K562 (cell line): ENCODE measurements around the gene COBLL1. TPM values are rescaled to one million over a fixed set of nuclear protein-coding genes. Genes with fewer than 3 reads are reported as not detected.

Source experiments
- ATAC-seq: fragments of 200-7000 bp; cut with Tn5 transposase; 3 replicates; pipeline ENCODE4 v1.9.1; 2020; ENCODE audit warnings: moderate library complexity
- BruUV-seq: library from RNA; stranded (reverse); fragments of 400-500 nt; replicated peaks from 2 replicates; lab custom pipeline; 2021; lab: Mats Ljungman, UMichigan
- CTCF ChIA-PET: fragments of 300-600 bp; formaldehyde crosslinking; extraction: SDS; loops from one replicate; lab custom pipeline; 2021; ENCODE audit warnings: low intra/inter-chr PET ratio; lab: Yijun Ruan, JAX
- POLR2A ChIA-PET: fragments of 300-600, 350-650 bp; sonication (Branson Sonifier 250); formaldehyde crosslinking; extraction: SDS; loops from one replicate; lab custom pipeline; 2021; ENCODE audit warnings: antibody characterized with exemption, inconsistent platforms; lab: Yijun Ruan, JAX
- DNase-seq, 4 experiments: peaks; one replicate each; pipeline versions ENCODE4 v3.0.0 to v3.0.0-alpha.2; 2011 to 2018; ENCODE audit warnings: low spot score in 3 of 4, mixed read lengths in 3 of 4; ENCODE audit errors: extremely low read depth in 1 of 4
- FAIRE-seq: peaks from 2 replicates; lab custom pipeline; 2011; peaks lifted over from hg19 to GRCh38; lab: Jason Lieb, UNC
- H2AFZ ChIP-seq: 2 replicates; pipeline ENCODE4 v1.6.0; 2011; ENCODE audit warnings: low read depth, low read length, control low read depth, inconsistent platforms
- H3K27ac ChIP-seq: fragments of 200-600 bp; 3 replicates; pipeline ENCODE4 v1.8.0; 2011; ENCODE audit warnings: low read depth, mild to moderate bottlenecking, control low read depth, inconsistent platforms, low read length, moderate library complexity, mixed read lengths; ENCODE audit errors: extremely low read depth
- H3K27me3 ChIP-seq, 2 experiments: fragments of 300-600 bp in 1 of 2; 2 replicates in 1 of 2; 3 replicates in 1 of 2; pipeline versions ENCODE4 v1.6.0 to v1.8.0; 2011; ENCODE audit warnings: inconsistent platforms in 2 of 2, low read length in 2 of 2, mild to moderate bottlenecking in 1 of 2, mixed read lengths in 1 of 2, moderate library complexity in 1 of 2; ENCODE audit not compliant: control insufficient read depth in 2 of 2, insufficient read depth in 2 of 2
- H3K36me3 ChIP-seq: fragments of 300-600 bp; 3 replicates; pipeline ENCODE4 v1.8.0; 2011; ENCODE audit warnings: mild to moderate bottlenecking, low read length, inconsistent platforms; ENCODE audit not compliant: control insufficient read depth, insufficient read depth
- H3K4me1 ChIP-seq, 2 experiments: fragments of 200-600 bp in 1 of 2; replicated peaks in 1 of 2; 2 replicates in 1 of 2; 3 replicates in 1 of 2; pipeline versions ENCODE4 v1.5.1 to v1.8.0; 2011; ENCODE audit warnings: inconsistent platforms in 2 of 2, low read length in 2 of 2, mild to moderate bottlenecking in 1 of 2, mixed read lengths in 1 of 2, moderate library complexity in 1 of 2; ENCODE audit not compliant: control insufficient read depth in 2 of 2, insufficient read depth in 2 of 2
- H3K4me2 ChIP-seq: 2 replicates; pipeline ENCODE4 v1.6.1; 2011; ENCODE audit warnings: low read length, control low read depth, inconsistent platforms, mixed read lengths; ENCODE audit not compliant: insufficient read depth
- H3K4me3 ChIP-seq: fragments of 200-600 bp; sonication (generic), shearing (Covaris generic); 2 replicates; pipeline ENCODE4 v1.5.1; 2016; ENCODE audit warnings: control low read depth, inconsistent platforms
- H3K79me2 ChIP-seq: fragments of 200-600 bp; 3 replicates; pipeline ENCODE4 v1.8.0; 2011; ENCODE audit warnings: low read length, inconsistent platforms; ENCODE audit not compliant: control insufficient read depth, insufficient read depth
- H3K9ac ChIP-seq, 2 experiments: 2 replicates each; pipeline versions ENCODE4 v1.6.0 to v1.6.1; 2011; ENCODE audit warnings: low read depth in 2 of 2, low read length in 2 of 2, control low read depth in 1 of 2, inconsistent platforms in 1 of 2, mild to moderate bottlenecking in 1 of 2, mixed read lengths in 1 of 2; ENCODE audit not compliant: insufficient read depth in 1 of 2
- H3K9me1 ChIP-seq: one replicate; pipeline ENCODE4 v1.6.0; 2011; ENCODE audit warnings: inconsistent platforms, mild to moderate bottlenecking, low read length, moderate library complexity; ENCODE audit not compliant: control insufficient read depth, insufficient read depth
- H3K9me3 ChIP-seq: replicated peaks from 2 replicates; pipeline ENCODE4 v1.5.1; 2011; ENCODE audit warnings: low read depth, low read length, inconsistent platforms; ENCODE audit not compliant: control insufficient read depth, insufficient read depth
- H4K20me1 ChIP-seq: replicated peaks from 2 replicates; pipeline ENCODE4 v1.6.1; 2011; ENCODE audit warnings: low read length, inconsistent platforms, mixed read lengths; ENCODE audit not compliant: control insufficient read depth, insufficient read depth
- EGR1 ChIP-seq: fragments of 450-650 bp; conservative IDR thresholded peaks from 2 replicates; pipeline ENCODE4 v1.6.1; 2017; ENCODE audit warnings: mild to moderate bottlenecking
- EZH2 ChIP-seq: IDR thresholded peaks from 2 replicates; pipeline ENCODE4 v1.6.1; 2012; ENCODE audit warnings: low read depth, mild to moderate bottlenecking, inconsistent platforms, low read length, borderline replicate concordance
- KLF10 ChIP-seq: fragments of 250-450 bp; sonication (Bioruptor Pico); IDR thresholded peaks from 2 replicates; pipeline ENCODE4 v1.6.1; 2021; ENCODE audit warnings: matching md5 sums
- MXI1 ChIP-seq: IDR thresholded peaks from 2 replicates; pipeline ENCODE4 v1.6.1; 2011; ENCODE audit warnings: low read depth, mild to moderate bottlenecking, improper control_type of control experiment, low read length
- MYNN ChIP-seq, 2 experiments: sonication (generic); formaldehyde crosslinking in 1 of 2; IDR thresholded peaks; 2 replicates each; pipeline versions ENCODE4 v1.5.0 to v1.6.1; 2016 to 2020; ENCODE audit warnings: antibody characterized with exemption in 1 of 2, missing genetic modification reagents in 1 of 2
- TAL1 ChIP-seq: fragments of 450-650 bp; IDR thresholded peaks from 2 replicates; pipeline ENCODE4 v1.6.1; 2016; ENCODE audit warnings: mild to moderate bottlenecking
- ZBTB2 ChIP-seq: fragments of 450-650 bp; IDR thresholded peaks from 2 replicates; pipeline ENCODE4 v1.6.1; 2016; ENCODE audit warnings: antibody characterized with exemption
- ZNF511 ChIP-seq: sonication (generic); formaldehyde crosslinking; IDR thresholded peaks from 2 replicates; pipeline ENCODE4 v1.8.0; 2022; ENCODE audit warnings: mild to moderate bottlenecking, missing genetic modification reagents
- ZNF512 ChIP-seq: IDR thresholded peaks from 2 replicates; pipeline ENCODE4 v1.6.1; 2016; ENCODE audit warnings: missing genetic modification characterization, missing compliant biosample characterization
- in situ Hi-C: fragments of 300-500 bp; cut with MboI; formaldehyde crosslinking; loops from 4 replicates; pipeline ENCODE4 v1.15.0; 2018; ENCODE audit warnings: inconsistent platforms, mixed read lengths
- intact Hi-C: fragments of 100-400 bp; cut with micrococcal nuclease; formaldehyde crosslinking; loops from 2 replicates; pipeline ENCODE4 v1.14.2; 2022
- polyA plus RNA-seq, 8 experiments: library from polyadenylated mRNA; depleted of rRNA in 4 of 8; stranded (reverse) in 5 of 8; unstranded in 3 of 8; fragments of >200 nt; fragmentation: Nextera tagmentation in 2 of 8; fragmentation: Illumina TruSeq in 1 of 8; extraction: Ambion mirVana in 2 of 8; extraction: Trizol in 1 of 8; gene quantifications; 2 replicates each; pipeline versions ENCODE4 v1.2.1 to v1.2.3, GENCODE V29; 2011 to 2014; ENCODE audit warnings: inconsistent platforms in 1 of 8, missing spikeins in 1 of 8
- total RNA-seq, 7 experiments: library from RNA; depleted of rRNA in 6 of 7; stranded (reverse); fragments of >200 nt in 6 of 7; fragmentation: Illumina TruSeq in 2 of 7; extraction: Trizol in 2 of 7; gene quantifications; 2 replicates each; pipeline versions ENCODE4 v1.2.1 to v1.2.3, GENCODE V29; 2011 to 2021; ENCODE audit warnings: low replicate concordance in 1 of 7

Gene COBLL1
- total and polyA plus RNA-seq, 9 of the 15 experiments (the other 6 are each of a cell fraction or from before 2014, with no cell fraction given): 0.07 to 1.6 (median 0.71) TPM

- POLR2A ChIA-PET: no interaction called here
- TF ChIP-seq MXI1: no peak
- no peak for TF ChIP-seq ZNF511 (CRISPR knock-in tag)
- no peak for TF ChIP-seq KLF10 (CRISPR knock-in tag)
- TF ChIP-seq EGR1: no peak
- no peak for TF ChIP-seq ZBTB2
- no peak for TF ChIP-seq TAL1
- no peak for TF ChIP-seq EZH2
- TF ChIP-seq MYNN (IDR thresholded peaks at IDR 0.05): no peak
- no peak for TF ChIP-seq MYNN (CRISPR knock-in tag; IDR thresholded peaks at IDR 0.05)
- TF ChIP-seq ZNF512 (tag): no peak
- no peak for DNase-seq
- Histone ChIP-seq H2AFZ (no peak overlapping the region), H3K9me3 (no peaks in the 10 kb centered on the region; the same call in 1 of the 2 replicates), H3K79me2 (no peaks in the 10 kb centered on the region), H3K4me2 (no peak overlapping the region), H3K36me3 (no peaks in the 10 kb centered on the region), H3K4me1 (no peaks in the 10 kb centered on the region), H4K20me1 (no peaks in the 10 kb centered on the region), H3K9ac (no peak overlapping the region), H3K27me3 (no peaks in the 10 kb centered on the region), H3K4me3 (no peak overlapping the region), H3K27ac (no peak overlapping the region), H3K9me1 (no peaks in the 10 kb centered on the region)
- in situ Hi-C loops (no loop called here), intact Hi-C loops (no loop called here)
- no peak for FAIRE-seq
- CTCF ChIA-PET: no interaction called here
- BruUV-seq: no TSS peak
- no peak for ATAC-seq
These were observed 186.3 kb downstream of the COBLL1 start for GRCh38 chr2:164655336-164655735.
